22Rv1 (cell line): ENCODE data around the gene CRACR2A.

ENCODE experiments used
- ZFX ChIP-seq: fragments of 450-650 bp; IDR thresholded peaks from 2 replicates; pipeline ENCODE4 v1.6.1; 2017; ENCODE audit warnings: antibody characterized with exemption, borderline replicate concordance
- TF ChIP-seq, protein P1 (sequence below): fragments of 450-650 bp; IDR thresholded peaks from 2 replicates; pipeline ENCODE4 v1.5.1; 2017; ENCODE audit warnings: mild to moderate bottlenecking

DNA sequence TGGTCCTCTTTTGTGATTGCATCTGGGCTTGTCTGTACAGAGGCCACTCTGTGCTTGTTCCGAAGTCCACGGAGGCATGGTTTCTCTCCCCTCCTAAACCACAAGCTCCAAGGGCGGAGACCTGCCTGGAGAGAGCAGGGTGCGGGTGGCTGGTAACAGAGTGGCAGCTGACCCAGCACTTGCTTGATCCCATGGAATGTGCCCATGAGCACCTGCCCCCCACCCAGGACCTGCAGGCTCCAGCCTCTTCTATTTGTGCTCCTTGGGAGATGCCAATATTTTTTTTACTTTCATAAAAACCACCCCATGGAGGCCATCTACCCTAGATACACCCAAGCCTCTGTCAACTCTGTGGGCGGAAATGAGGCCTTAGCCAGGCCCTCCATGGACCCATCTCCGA, 157.2 kb downstream of the CRACR2A start:
- TF ChIP-seq, protein P1, sequence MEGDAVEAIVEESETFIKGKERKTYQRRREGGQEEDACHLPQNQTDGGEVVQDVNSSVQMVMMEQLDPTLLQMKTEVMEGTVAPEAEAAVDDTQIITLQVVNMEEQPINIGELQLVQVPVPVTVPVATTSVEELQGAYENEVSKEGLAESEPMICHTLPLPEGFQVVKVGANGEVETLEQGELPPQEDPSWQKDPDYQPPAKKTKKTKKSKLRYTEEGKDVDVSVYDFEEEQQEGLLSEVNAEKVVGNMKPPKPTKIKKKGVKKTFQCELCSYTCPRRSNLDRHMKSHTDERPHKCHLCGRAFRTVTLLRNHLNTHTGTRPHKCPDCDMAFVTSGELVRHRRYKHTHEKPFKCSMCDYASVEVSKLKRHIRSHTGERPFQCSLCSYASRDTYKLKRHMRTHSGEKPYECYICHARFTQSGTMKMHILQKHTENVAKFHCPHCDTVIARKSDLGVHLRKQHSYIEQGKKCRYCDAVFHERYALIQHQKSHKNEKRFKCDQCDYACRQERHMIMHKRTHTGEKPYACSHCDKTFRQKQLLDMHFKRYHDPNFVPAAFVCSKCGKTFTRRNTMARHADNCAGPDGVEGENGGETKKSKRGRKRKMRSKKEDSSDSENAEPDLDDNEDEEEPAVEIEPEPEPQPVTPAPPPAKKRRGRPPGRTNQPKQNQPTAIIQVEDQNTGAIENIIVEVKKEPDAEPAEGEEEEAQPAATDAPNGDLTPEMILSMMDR, result no peak
- TF ChIP-seq ZFX, result no peak
